Mesenteric fat pad (tissue), 1 donor: ENCODE measurements around the gene TRAK2. TPM values are rescaled to one million over a fixed set of nuclear protein-coding genes. Genes with fewer than 3 reads are reported as not detected.

Source experiments
- DNase-seq: peaks from one replicate; pipeline ENCODE4 v3.0.0-alpha.2; 2020; ENCODE audit warnings: low spot score
- total RNA-seq: library from RNA; stranded (reverse); fragmentation: NEBNext Ultra II Directional; extraction: Animal tissue kit (Norgen Biotek cat#: 25700); gene quantifications from one replicate; pipeline ENCODE4 v1.2.1, GENCODE V29; 2021
- donor health status: DM: yes; HTN: yes; CAD: no.

TRAK2 gene
- total RNA-seq, 1 donor from 2014 or later, result 59.7 TPM

GRCh38 chr2:201363857-201364560 is 87.2 kb downstream of the TRAK2 start:
- no peak for DNase-seq

- no peak for DNase-seq
These were observed 88.9 kb downstream of the TRAK2 start for GRCh38 chr2:201362396-201362795.

GRCh38 chr2:201361078-201361733 is 90.1 kb downstream of the TRAK2 start:
- no peak for DNase-seq

GRCh38 chr2:201360256-201360655 is 91.0 kb downstream of the TRAK2 start:
- DNase-seq, result no peak

GRCh38 chr2:201358684-201359083 is 92.6 kb downstream of the TRAK2 start:
- DNase-seq, result no peak

- DNase-seq, result no peak
These were observed 94.0 kb downstream of the TRAK2 start, which contains the start of gene FLACC1 for GRCh38 chr2:201357221-201357620. FLACC1 (minus strand) TSS chr2:201357345; CDS start chr2:201351404, 5,941 bp downstream.

- no peak for DNase-seq
These were observed 98.1 kb downstream of the TRAK2 start for GRCh38 chr2:201353116-201353515.

GRCh38 chr2:201350879-201351278 is 100.4 kb downstream of the TRAK2 start:
- no peak for DNase-seq

GRCh38 chr2:201349601-201350000 is 101.7 kb downstream of the TRAK2 start:
- DNase-seq, result no peak

- DNase-seq, result no peak
These were observed 102.5 kb downstream of the TRAK2 start for GRCh38 chr2:201348758-201349157.

GRCh38 chr2:201347138-201347537 is 104.1 kb downstream of the TRAK2 start:
- DNase-seq, result no peak

GRCh38 chr2:201345625-201346213 is 105.5 kb downstream of the TRAK2 start:
- DNase-seq, result no peak

- DNase-seq, result no peak
These were observed 106.4 kb downstream of the TRAK2 start for GRCh38 chr2:201344663-201345366.

GRCh38 chr2:201343559-201343958 is 107.7 kb downstream of the TRAK2 start:
- no peak for DNase-seq

GRCh38 chr2:201342923-201343322 is 108.3 kb downstream of the TRAK2 start:
- DNase-seq, result no peak

- no peak for DNase-seq
These were observed 121.8 kb downstream of the TRAK2 start for GRCh38 chr2:201329409-201329808.

- DNase-seq, result no peak
These were observed 123.6 kb downstream of the TRAK2 start for GRCh38 chr2:201327678-201328077.

Other genes starting within 250 kb of the TRAK2 start
- gene CASP8, start 190.9 kb downstream of the TRAK2 start, total RNA-seq, result 25.2 TPM
- gene FLACC1, start 94.1 kb downstream of the TRAK2 start, total RNA-seq, result 2.8 TPM
- 34.7 TPM for gene STRADB, start 282 bp upstream of the TRAK2 start, total RNA-seq
- 14.7 TPM for gene TMEM237, start 192.0 kb upstream of the TRAK2 start, total RNA-seq
- gene MPP4, start 247.2 kb upstream of the TRAK2 start, total RNA-seq, result not detected